Measurements from ENCODE around the gene DDX1.

The DDX1 gene

DNA sequence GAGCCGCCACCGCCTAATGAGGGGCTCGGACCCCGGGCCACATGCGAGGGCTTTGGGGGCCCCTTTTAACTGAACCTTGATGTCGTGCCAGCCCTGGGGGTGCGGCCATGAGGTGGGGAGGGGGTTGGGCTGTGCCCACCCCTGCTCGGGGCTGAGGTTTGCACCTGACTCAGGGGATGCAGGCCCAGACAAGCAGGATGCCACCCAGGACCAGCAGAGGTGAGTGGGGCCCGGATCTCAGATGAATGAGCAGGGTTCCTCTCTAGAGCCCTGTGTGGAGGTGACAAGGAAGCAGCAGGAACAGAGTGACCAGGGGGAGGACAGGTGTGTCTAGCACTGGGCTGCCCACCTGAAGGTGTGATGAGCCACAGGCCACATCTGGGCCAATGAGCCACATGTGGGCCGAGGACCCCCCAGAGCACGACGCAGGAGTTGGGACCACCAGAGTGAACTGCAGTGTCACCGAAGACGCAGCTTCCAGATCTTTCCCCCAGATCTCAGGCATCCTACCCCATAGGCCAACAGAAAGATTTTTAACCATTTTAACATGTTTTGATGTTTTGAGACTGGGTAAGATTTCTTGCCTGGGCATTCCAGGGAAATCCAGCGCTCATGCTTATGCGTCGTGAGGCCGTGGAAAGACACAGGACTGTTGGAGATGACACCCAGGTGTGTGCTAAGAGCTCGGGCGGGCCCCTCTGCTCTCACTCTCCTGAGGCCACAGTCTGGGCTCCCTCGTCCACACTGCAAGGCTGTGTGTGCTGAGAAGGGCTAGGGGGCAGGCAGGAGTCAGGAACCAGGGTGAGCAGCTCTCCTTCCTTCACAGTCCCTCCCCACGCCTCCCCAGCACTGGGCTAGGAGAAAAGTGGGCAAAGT lies 73.6 kb downstream of the DDX1 start:
- no peak for DNase-seq

DNA sequence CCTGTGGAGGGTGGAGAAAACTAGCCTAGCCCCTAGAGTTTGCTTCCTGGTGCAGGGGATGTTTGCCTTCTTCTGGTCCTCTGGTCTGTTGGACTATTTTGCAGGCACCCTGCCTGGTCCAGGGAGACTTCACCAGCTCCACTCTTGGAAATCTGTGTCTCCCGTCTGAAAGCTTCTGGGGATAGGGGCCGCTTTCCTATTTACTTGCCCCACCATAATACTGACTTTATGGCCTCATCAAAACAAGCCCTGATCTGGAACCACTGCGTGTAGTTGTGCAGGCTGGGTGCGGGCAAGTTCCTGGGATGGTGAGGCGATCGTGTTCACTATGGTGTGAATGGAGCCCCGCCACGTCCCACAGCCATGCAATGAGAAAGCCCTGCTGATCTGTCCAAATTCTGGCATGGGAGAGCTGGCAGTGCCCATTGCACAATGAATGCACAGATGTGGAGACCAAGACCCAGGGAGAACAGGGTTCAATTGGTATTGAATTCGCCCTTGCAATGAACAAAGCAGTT lies 74.3 kb downstream of the DDX1 start:
- DNase-seq, result no peak

DNA sequence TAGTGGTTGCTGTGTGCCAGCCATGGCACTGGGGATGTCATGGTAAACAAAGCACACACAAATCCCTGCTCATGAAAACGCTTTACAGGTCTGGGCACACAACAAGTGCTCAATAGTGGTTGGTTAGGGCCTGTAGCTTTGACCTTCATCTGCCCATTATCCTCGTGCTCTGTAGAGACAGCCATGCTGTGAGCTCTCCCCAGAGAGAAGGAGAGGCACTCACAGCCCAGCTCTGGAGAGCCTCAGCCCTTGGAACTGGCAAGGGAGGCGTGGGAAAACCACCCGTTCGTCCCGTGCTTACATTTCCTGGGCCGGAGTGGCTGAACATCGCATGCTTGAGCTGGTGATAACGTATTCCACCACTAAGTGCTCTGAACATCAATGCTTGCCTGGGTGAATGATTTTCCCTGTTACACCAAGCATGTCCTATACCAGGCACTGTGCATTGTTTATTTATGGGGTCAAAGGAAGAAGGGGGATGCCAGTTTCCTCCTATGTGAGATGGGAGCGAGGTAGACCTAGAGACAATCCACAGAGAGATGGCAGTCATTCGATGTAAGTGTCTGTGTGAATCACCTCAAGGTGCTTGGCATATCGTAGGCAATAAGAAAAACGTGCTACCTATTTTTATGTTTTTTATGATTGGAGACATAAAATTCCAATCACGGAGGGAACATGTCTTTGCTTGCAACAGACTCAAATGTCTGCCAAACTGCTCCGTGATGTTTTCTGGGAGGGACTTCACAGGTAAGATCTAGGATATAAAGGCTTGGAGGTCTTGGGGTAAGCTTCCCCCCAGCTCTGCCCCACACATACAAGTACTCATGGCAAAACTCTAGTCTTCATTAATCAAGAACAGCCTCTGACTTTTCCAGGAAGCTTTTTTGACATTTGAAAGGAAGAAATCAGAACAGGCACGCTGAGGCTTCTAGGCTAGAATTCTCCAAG lies 75.5 kb downstream of the DDX1 start:
- DNase-seq, result no peak

DNA sequence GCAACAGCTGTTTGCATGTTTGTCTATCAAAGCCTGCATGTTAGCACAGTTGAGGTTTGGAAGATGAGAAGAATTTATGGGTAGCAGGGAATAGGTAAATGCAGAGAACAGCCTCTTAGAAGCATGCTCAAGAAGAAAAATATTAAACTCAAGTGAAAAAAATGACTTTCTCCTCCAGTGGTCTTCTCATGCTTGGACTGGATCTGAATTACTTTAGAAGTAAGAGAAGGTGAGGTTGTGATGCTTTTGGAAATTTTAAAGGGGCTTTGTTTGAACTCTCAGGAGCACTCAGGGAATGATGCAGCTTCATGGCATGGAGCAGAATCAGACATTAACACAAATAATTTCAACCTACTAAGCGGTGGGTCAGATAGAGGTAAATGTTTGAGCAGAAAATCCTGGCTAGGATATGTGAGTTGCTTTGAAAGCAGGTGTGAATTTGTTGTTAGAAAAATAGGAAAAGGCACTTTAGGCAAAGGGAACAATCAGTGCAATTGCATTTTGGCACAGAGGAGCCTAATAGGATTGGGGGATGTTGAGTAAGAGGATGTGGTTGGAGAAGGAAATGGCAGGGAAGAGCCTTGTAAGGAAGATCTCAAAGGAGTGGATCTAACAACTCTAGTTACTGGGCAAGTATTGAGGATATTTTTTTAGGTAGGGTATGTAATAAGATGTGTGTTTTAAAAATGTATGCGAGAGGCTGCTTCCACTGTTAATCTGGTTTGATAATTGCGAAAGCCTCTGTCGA lies 76.3 kb downstream of the DDX1 start:
- DNase-seq, result peak; percentile 45

DNA sequence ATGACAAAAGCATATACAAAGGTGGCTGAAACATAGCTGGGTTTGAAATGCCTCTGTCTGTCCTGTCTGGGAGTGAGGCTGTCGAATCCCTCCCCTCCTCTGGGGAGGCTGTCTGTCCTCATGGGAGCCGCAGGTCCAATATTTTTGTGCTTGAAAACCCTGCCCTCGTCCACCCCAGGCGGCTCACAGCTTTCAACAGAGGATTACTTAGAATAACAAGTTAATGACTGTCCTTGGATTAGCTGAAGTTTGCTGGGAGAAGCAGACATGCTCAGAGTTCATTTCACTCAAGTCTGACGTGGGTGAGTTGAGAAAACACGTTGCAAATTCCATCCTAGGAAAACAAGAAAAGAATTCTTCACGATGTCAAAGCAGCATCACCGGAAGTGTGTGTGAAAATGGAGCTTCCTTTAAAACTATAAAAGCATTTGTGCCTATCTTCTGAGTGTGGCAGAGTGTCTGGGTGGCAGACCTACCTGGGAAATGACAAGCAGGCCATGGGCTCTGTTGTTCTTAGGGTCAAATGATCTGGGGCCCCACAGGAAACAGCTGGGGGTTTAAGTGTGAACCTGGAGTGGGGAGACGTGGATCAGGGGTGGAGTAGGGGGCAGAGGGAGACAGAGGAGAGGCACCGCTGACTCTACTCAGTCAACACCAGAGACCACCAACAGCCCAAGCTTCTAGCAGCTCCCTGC lies 77.1 kb downstream of the DDX1 start:
- DNase-seq, result peak; percentile 30

DNA sequence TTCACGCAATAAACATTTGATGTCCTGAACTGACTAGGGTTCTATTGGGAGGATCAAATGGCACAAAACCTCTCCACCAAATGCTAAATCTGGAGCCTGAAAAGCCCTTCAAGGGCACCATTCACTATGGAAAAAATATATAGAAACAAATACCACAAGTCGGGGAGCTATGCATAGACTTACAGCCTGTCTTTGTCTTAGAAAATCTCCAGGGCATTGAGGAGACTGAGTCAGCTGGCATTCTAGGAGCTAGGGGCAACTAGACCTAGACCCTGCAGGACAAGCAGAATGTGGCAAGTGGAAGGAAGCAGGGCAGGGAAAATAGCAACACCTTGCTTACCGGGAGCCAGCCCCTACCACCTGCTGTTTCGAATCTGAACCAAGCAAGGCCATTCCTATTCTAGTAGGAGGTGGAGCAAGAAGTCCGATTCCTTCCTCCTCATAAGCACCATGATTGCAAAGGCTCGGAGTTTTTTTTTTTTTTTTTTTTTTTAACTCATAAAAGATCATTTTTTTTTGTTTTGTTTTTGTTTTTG lies 77.8 kb downstream of the DDX1 start:
- DNase-seq, result no peak

DNA sequence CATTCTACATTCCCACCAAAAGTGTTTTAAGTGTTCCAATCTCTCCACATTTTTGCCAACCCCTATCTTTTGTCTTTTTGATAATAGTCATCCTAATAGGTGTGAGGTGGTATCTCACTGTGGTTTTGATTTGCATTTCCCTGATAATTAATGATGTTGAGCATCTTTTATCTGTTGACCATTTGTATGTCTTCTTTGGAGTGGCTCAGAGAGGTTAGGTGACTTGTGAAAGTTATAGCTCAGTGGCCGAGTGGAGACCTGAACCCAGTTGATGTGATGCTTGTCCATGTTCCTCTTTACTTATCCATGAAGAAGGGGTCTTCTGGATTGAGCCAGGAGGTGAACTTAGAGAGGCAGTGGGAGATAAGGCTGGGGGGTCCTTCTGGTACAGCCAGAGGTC lies 78.8 kb downstream of the DDX1 start:
- DNase-seq, result no peak

DNA sequence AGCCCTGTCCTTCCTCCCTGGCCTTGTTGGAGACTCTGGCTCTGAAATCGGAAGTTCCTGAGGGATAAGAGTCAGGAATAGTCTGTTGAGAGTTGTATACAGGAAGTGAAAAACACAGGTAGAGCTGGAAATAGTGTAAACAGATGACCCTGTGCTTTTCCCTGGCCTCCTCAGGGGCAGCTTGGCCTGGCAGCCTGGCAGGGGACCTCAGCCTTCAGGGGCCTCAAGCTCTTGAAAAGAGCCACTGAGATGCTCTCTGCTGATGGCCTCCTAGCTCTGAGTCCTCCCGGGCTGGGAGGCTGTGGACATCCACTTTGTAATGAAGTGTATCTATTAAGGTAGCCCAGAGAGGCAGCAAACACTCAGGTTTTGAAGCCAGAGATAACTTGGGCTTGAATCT lies 79.3 kb downstream of the DDX1 start:
- no peak for DNase-seq

DNA sequence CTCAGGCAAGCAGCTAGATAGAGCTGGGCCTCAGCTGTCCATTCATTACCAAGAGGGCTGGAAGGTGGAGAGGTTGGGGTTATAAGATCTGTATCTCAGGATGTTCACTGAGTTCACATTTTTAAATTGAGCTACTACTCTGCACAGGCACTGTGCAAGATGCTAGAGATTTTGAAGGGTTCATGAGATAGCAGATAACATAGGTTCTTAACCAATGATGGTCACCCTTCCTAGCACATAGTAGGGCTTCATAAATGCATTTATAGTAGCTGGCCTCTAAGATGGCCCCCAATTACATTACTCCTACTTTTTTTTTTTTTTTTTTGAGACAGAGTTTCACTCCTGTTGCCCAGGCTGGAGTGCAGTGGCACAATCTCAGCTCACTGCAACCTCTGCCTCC lies 79.7 kb downstream of the DDX1 start:
- no peak for DNase-seq

DNA sequence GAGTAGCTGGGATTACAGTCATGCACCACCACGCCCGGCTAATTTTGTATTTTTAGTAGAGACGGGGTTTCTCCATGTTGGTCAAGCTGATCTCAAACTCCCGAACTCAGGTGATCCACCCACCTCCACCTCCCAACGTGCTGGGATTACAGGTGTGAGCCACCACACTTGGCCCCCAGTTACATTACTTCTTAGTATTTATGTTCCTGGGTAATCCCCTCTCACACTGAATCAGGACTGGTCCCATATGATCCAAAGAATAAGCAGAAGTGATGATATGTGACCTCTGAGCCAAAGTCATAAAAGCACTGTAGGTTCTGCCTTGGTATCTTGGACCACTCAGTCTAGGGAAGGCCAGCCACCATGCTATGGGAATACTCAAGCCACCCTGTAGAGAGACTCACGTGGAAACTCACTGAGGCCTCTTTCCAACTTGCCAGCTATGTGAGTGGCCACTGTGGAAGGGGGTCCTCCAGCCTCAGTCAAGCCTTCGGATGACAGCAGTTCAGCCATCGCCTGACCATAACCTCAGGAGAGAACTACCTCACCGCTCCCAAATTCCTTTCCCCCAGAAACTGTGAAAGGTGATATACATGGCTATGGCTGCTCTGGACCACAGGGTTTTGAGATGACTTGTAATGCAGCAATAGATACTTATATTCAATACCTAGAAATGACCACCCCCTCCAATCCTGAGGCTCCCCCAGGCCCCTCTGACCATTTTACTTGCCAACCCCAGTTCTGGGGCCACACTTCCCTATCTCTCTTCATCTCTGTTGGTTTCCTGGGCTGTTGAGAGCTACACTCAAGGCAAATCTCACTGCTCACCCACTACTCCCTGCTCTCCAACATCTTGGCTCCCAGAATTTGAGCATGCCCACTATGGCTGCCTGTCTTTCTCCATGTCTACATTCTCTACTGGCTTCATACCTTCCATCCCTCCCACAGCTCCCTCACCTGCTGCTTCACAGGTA lies 80.5 kb downstream of the DDX1 start:
- DNase-seq, result no peak

DNA sequence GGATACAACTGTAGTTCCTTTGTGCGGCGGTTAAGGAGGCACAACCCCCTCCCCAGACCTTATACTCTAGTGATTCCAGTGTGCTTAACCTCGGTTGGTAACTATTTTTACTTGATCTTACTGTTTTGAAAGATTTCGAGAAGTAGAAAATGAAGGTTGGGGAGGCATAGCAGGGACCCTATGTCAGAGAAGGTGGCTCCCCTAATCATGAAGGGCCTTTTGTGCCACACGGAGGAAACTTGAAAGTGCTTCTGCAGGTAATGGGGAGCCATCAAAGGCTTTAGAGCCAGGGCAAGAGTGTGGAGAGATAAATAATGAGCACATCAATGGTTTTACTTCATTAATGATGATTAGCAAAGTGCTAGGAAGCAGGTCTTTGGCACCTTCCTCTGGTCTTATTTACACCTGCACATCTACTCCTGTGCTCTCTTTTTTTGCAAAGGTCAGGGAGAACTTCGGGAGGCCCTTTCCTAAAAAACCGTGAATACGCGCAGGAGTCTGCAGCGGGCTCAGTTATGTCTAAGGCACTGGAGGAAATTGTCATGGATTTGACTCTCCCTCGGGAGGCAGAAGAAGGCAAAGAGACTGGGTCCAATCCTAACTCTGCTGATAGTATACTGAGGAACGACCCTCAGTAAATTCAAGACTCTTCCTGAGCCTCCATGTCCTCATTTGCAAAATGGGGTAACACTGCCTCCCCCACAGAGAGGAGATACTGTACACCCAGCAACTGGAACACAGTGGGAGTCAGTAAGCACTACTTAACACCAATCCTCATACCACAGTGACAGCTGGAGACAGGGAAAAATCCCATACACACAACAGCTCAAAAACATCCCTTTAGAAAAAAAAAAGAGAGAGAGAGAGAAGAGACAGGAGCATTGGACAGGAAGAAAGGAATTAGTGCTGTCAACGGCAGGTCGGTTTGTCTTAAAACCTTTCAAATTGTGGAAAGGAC lies 81.6 kb downstream of the DDX1 start:
- DNase-seq, result no peak

DNA sequence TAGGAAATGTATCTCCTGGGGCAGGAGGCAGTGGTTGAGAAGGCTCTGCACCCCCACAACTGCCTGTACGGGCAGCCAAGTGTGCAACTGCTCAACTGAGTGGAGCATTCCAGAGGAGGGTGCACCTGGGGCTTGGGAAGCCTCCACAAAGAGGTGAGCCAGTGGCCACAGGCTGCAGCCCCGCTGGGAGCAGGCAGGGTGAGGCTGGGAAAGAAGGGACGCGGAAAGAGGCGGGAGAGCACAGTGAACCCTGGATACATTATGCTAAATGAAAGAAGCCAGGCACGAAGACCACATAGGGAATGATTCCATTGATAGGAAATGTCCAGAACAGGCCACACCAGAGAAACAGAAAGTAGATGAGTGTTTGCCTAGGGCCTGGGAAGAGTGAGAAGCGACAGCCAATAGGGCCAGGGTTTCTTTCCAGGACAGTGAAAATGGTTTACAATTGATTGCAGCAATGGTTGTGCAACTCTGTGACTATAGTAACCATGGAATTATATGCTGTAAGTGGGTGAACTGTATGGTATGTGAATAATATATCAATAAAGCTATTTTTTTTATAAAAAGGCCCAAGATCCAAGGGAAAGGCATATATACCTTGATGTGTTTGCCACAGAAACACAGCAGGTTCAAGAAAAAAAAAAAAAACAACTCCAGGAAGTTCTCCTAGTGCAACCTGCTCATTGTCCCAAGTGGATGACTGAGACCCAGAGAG lies 82.4 kb downstream of the DDX1 start:
- DNase-seq, result peak; percentile 18

DNA sequence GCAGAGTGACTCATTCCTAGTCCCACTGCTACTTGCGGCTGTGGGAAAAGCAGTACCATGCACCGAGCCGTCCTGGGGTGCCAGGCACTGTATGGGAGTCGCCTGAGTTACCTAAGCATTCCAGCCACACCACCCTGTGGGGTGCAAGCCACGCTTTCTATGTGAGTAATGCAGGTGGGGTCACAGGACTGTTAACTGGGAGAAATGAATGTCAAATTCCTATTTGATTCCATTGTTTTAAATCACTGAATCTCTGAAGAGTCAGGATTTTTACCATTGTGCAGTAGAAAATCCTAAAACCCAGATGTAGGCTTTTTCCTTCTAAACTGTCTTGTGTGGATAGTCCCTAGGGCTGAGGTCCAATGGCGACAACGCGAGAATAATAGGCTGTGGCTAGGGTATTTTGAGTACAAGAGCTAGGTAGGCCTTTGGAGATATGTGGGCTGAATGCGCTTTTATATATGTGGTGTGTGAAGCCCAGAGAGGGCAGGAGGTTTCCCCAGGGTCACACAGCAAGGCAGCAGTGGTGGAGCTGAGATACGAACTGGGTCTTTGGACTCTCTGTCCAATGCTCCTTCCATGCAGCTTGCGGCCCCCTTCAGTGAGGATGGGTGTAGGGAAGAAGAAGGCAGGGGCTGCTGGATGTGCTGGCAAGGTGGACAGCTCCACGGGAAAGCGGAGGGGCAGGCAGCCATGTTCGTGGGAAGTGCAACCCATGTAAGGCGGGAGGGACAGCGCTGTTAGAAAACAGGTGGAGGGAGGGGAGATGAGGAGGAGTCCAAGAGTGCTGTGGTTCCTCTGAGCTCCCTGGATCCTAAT lies 83.2 kb downstream of the DDX1 start:
- DNase-seq, result no peak

DNA sequence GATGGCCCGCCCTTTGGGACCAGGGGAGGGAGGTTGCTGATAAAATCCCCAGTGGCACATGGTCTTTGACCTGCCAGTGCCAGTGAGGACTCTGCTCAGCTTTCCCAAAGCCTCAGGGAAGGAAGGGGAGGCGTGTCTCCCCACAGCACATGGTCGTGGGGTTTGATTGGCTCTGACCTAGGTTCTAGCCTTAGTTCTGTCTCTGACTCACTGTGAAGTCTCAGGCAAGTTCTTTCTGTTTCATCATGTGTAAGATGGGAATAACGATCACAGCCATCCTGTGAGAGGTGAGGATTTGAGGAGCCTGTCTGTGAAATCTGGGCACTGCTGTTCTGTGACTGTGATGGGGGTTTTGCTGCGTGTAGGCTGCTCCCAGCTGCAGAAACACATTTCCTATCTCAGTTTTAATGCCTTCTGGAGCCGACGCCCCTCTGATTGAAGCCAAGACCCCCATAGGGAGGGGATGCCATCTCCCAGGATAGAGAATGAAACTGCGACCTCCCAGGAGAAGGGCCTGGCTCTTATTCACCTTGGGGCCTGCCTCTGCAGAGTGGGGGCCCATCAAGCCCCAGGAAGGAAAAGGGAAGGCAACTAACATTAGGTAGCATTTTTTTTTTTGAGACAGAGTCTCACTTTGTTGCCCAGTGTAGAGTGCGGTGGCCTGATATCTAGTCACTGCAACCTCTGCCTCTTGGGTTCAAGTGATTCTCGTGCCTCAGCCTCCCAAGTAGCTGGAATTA lies 84.0 kb downstream of the DDX1 start:
- peak; percentile 28 for DNase-seq

DNA sequence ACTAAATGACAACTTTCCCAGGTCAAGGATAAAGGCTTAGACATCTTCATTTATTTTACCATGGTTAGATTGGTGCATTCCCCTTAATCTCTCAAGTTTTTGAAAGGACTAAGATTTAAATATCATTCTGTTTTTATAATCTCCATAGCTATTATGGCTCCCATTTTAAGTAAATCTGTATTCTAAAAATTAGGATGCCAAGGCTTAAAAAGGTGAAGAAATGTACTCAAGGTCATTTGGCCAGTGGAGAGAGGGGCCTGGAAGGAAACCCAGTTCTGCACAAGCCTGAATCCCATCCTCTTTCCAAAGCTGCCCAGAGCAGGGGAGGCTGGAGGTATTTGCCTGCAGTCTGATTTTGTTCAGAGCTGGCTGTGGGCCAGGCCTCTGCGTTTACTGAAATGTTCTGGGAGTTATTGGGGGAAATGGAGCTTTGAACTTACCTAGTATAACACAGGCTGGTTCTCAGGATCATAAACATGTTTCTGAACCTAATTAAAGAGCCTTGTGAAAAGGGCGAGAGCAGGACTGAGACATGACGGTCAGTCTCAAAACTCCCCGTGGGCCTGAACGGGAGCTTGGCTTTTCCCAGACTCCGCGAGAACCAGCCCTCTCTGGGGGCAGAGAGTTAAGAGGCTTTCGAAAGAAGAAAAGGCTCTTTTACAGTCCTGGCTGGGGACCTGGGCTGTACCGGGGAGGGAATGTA lies 85.6 kb downstream of the DDX1 start:
- no peak for DNase-seq

DNA sequence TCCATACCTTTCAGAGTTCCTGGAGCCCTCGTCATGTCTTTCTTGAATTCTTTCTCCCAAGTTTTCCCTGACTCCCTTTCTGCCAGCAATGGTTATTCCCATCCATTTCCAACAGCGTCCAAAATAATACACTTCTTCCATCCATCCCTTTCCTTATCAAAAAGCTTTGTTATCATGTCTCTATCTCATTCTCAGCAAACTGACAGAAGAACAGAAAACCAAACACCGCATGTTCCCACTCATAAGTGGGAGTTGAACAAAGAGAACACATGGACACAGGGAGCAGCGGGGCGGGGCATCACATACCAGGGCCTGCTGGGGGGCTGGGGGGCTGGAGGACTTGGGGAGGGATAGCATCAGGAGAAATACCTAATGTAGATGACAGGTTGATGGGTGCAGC lies 86.7 kb downstream of the DDX1 start:
- no peak for DNase-seq
